ENCODE data around the gene NSFL1C. TPM values are rescaled to one million over a fixed set of nuclear protein-coding genes. Genes with fewer than 3 reads are reported as not detected.

The NSFL1C gene
- polyA plus RNA-seq, 3 donors from 2014 or later = 75.1 to 97.5 (median 78.2) TPM

DNA sequence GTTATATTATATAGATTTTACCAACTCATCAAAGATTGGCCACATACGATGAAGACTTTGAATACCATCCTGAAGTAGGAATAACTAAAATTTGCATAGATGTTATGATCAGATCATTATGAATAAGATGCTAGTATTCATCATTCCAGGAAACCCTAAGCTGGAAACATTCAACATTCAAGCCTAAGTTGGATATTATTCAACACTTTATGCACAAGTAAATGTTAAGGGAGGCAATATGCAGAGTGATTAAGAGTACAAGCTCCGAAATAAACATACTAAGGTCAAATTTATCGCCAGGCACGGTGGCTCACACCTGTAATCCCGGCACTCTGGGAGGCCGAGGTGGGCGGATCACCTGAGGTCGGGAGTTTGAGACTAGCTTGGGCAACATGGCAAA lies 30.4 kb downstream of the NSFL1C start:
- no peak for DNase-seq
- H3K4me1 Mint-ChIP-seq = peaks cover 19 to 24% of the 10 kb centered on the region in 2 donors
- no peaks in the 10 kb centered on the region for H3K9me3 Mint-ChIP-seq
- H3K4me3 Mint-ChIP-seq = no peak overlapping the region
- H3K27ac Mint-ChIP-seq = no peak overlapping the region
- H3K27me3 Mint-ChIP-seq (ENCODE audit: low read depth in 3 of 3) = peaks cover 14 to 32% (median 27%) of the 10 kb centered on the region in 3 donors
- H3K36me3 Mint-ChIP-seq = peaks cover 0 to 14% (median 8%) of the 10 kb centered on the region in 3 donors

GRCh38 chr20:1435337-1435699 lies 31.3 kb downstream of the NSFL1C start:
- Mint-ChIP-seq H3K36me3 (peaks cover 0 to 7% (median 4%) of the 10 kb centered on the region in 3 donors), H3K27me3 (ENCODE audit: low read depth in 3 of 3) (peaks cover 20 to 35% (median 29%) of the 10 kb centered on the region in 3 donors), H3K4me1 (peaks cover 17 to 21% of the 10 kb centered on the region in 2 donors), H3K9me3 (no peaks in the 10 kb centered on the region), H3K4me3 (peak overlapping the region in 1 of 5 donors; percentile 58), H3K27ac (peak overlapping the region in 1 of 6 donors; percentile 86)
- DNase-seq = no peak

- no peaks in the 10 kb centered on the region for H3K9me3 Mint-ChIP-seq
- DNase-seq = peak; percentile 78 to 82 (median 79)
- H3K4me1 Mint-ChIP-seq = peaks cover 17 to 18% of the 10 kb centered on the region in 2 donors
- H3K27ac Mint-ChIP-seq = peak overlapping the region in 5 of 6 donors; percentile 23 to 86 (median 69)
- H3K27me3 Mint-ChIP-seq (ENCODE audit: low read depth in 3 of 3) = peaks cover 21 to 41% (median 31%) of the 10 kb centered on the region in 3 donors
- peaks cover 0 to 3% (median 0%) of the 10 kb centered on the region in 3 donors for H3K36me3 Mint-ChIP-seq
- H3K4me3 Mint-ChIP-seq = peak overlapping the region in 4 of 5 donors; percentile 28 to 58 (median 45)
Observed at GRCh38 chr20:1434571-1435336, 31.9 kb downstream of the NSFL1C start.

DNA sequence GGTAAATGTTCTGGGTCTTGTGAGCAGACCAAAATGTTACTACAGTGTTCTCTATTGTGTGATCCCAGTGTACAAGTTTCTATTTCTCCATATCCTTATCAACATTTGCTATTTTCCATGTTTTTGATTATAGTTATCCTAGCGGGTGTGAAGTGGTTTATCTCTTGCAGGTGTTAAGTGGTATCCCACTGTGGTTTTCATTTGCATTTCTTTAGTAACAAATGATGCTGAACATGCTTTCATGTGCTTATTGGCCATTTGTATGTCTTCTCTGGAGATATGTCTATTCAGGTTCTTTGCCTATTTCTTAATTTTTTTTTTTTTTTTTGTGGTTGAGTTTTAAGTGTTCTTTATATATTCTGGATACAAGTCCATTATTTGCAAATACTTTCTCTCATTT lies 35.5 kb downstream of the NSFL1C start:
- H3K36me3 Mint-ChIP-seq = no peaks in the 10 kb centered on the region
- no peaks in the 10 kb centered on the region for H3K9me3 Mint-ChIP-seq
- peaks cover 13 to 18% of the 10 kb centered on the region in 2 donors for H3K4me1 Mint-ChIP-seq

GRCh38 chr20:1430004-1430451 lies 36.6 kb downstream of the NSFL1C start:
- no peak for DNase-seq
- no peak overlapping the region for H3K4me3 Mint-ChIP-seq
- H3K27me3 Mint-ChIP-seq (ENCODE audit: low read depth in 3 of 3) = peaks cover 26 to 54% (median 37%) of the 10 kb centered on the region in 3 donors
- peaks cover 10 to 14% of the 10 kb centered on the region in 2 donors for H3K4me1 Mint-ChIP-seq
- H3K36me3 Mint-ChIP-seq = no peaks in the 10 kb centered on the region
- H3K9me3 Mint-ChIP-seq = no peaks in the 10 kb centered on the region
- H3K27ac Mint-ChIP-seq = no peak overlapping the region

More for the DNA sequence above, 35.5 kb downstream of the NSFL1C start:
- no peak overlapping the region for H3K27ac Mint-ChIP-seq
- DNase-seq = no peak
- H3K4me3 Mint-ChIP-seq = no peak overlapping the region
- H3K27me3 Mint-ChIP-seq (ENCODE audit: low read depth in 3 of 3) = peaks cover 29 to 54% (median 36%) of the 10 kb centered on the region in 3 donors

DNA sequence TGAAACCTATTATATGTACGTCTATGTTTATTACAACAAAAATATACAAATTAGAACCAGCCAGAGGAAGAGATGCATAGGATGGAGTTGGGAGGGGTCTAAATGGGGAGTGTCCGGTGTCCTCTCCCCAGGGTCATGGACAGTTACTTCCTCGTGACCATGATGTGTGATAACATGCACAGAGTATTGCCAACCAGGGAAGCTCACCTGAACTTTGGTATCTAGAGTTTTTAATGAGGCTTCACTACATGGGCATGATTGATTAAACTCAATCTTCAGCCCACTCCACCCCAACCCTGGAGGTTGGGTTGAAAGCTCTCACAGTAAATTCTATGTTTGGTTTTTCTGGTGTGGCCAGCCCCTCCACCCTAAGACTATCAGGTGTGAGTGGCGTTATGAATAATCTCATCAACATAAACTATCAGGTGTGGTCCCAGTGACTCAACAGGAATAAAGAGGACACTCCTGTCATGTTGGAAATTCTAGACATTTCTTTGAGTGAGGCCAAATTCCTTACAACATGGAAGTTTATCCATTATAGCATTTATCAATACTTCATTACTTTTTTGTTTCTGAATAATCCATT lies 37.4 kb downstream of the NSFL1C start:
- H3K4me1 Mint-ChIP-seq = peaks cover 3 to 6% of the 10 kb centered on the region in 2 donors
- H3K4me3 Mint-ChIP-seq = no peak overlapping the region
- no peaks in the 10 kb centered on the region for H3K9me3 Mint-ChIP-seq
- peaks cover 29 to 55% (median 37%) of the 10 kb centered on the region in 3 donors for H3K27me3 Mint-ChIP-seq (ENCODE audit: low read depth in 3 of 3)
- H3K36me3 Mint-ChIP-seq = no peaks in the 10 kb centered on the region
- DNase-seq = no peak
- no peak overlapping the region for H3K27ac Mint-ChIP-seq

DNA sequence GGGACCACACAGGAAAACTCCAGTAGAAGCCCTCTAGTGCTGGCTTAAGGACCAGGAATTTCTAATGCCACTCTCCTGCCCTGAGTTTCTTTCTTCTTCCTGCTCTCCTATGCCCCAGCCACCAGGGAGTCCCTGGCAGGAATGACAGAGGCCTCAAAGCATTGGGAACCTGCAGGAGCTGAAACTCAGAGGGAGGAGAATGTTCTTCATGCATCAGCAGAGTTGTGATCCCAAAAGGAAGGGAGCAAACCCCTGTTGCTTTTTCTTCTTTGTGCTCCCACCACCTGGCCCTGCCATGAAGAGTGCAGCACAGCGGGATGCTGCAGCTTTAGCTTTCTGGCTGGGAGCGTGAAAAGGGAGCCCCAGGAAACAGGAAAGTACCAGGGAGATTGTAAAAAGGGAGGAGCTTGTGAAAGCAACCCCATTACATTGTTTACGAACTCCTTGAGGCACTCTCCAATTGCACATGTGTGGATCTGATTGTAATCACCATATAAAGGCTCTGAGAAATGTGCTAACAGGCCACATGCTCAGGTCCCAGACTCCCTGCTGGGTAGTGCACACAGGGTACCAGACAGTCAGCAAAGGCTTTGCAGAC lies 39.1 kb downstream of the NSFL1C start:
- DNase-seq = no peak
- Mint-ChIP-seq H3K27me3 (ENCODE audit: low read depth in 3 of 3) (peaks cover 29 to 52% (median 35%) of the 10 kb centered on the region in 3 donors), H3K9me3 (no peaks in the 10 kb centered on the region), H3K4me3 (no peak overlapping the region), H3K27ac (no peak overlapping the region), H3K4me1 (no peaks in the 10 kb centered on the region), H3K36me3 (no peaks in the 10 kb centered on the region)

GRCh38 chr20:1426231-1426849 lies 40.3 kb downstream of the NSFL1C start:
- H3K9me3 Mint-ChIP-seq = peaks cover 0 to 8% (median 2%) of the 10 kb centered on the region in 6 donors
- H3K4me3 Mint-ChIP-seq = no peak overlapping the region
- no peak overlapping the region for H3K27ac Mint-ChIP-seq
- DNase-seq = no peak
- peaks cover 23 to 47% (median 33%) of the 10 kb centered on the region in 3 donors for H3K27me3 Mint-ChIP-seq (ENCODE audit: low read depth in 3 of 3)
- H3K36me3 Mint-ChIP-seq = peaks cover 0 to 4% (median 0%) of the 10 kb centered on the region in 3 donors
- H3K4me1 Mint-ChIP-seq = no peaks in the 10 kb centered on the region

- no peaks in the 10 kb centered on the region for H3K4me1 Mint-ChIP-seq
- no peak overlapping the region for H3K4me3 Mint-ChIP-seq
- H3K36me3 Mint-ChIP-seq = peaks cover 0 to 4% (median 0%) of the 10 kb centered on the region in 3 donors
- no peak overlapping the region for H3K27ac Mint-ChIP-seq
- H3K9me3 Mint-ChIP-seq = peaks cover 4 to 28% (median 14%) of the 10 kb centered on the region in 6 donors
- DNase-seq = no peak
- peaks cover 15 to 51% (median 27%) of the 10 kb centered on the region in 3 donors for H3K27me3 Mint-ChIP-seq (ENCODE audit: low read depth in 3 of 3)
Observed at GRCh38 chr20:1424336-1424735, 42.3 kb downstream of the NSFL1C start.

GRCh38 chr20:1423625-1424106 lies 43.0 kb downstream of the NSFL1C start:
- DNase-seq = no peak
- Mint-ChIP-seq H3K4me1 (no peaks in the 10 kb centered on the region), H3K27ac (no peak overlapping the region), H3K27me3 (ENCODE audit: low read depth in 3 of 3) (peaks cover 15 to 51% (median 27%) of the 10 kb centered on the region in 3 donors), H3K36me3 (peaks cover 0 to 9% (median 4%) of the 10 kb centered on the region in 3 donors), H3K9me3 (peaks cover 4 to 34% (median 20%) of the 10 kb centered on the region in 6 donors), H3K4me3 (no peak overlapping the region)

- no peak for DNase-seq
- Mint-ChIP-seq H3K36me3 (peaks cover 0 to 9% (median 4%) of the 10 kb centered on the region in 3 donors), H3K9me3 (peaks cover 4 to 36% (median 20%) of the 10 kb centered on the region in 6 donors), H3K4me1 (no peaks in the 10 kb centered on the region), H3K27ac (no peak overlapping the region), H3K27me3 (ENCODE audit: low read depth in 3 of 3) (peaks cover 17 to 47% (median 32%) of the 10 kb centered on the region in 3 donors), H3K4me3 (no peak overlapping the region)
Observed at GRCh38 chr20:1423206-1423605, 43.4 kb downstream of the NSFL1C start.

- H3K36me3 Mint-ChIP-seq = peaks cover 0 to 9% (median 4%) of the 10 kb centered on the region in 3 donors
- DNase-seq = no peak
- no peak overlapping the region for H3K27ac Mint-ChIP-seq
- H3K9me3 Mint-ChIP-seq = peaks cover 4 to 36% (median 20%) of the 10 kb centered on the region in 6 donors
- no peak overlapping the region for H3K4me3 Mint-ChIP-seq
- H3K4me1 Mint-ChIP-seq = no peaks in the 10 kb centered on the region
- peaks cover 15 to 46% (median 30%) of the 10 kb centered on the region in 3 donors for H3K27me3 Mint-ChIP-seq (ENCODE audit: low read depth in 3 of 3)
Observed at GRCh38 chr20:1422753-1423152, 43.9 kb downstream of the NSFL1C start.

DNA sequence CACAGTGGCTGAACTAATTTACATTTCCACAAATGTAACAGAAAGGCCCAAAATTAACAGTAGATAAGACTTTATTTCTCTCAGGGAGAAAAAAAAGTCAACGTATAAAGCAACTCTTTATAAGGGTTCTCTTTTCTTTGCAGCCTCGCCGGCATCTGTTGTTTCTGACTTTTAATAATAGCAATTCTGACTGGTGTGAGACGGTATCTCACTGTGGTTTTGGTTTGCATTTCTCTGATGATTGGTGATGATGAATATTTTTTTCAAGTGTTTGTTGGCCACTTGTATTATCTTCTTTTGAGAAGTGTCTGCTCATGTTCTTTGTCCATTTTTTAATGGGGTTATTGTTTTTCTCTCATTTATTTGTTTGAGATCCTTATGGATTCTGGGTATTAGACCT lies 46.6 kb downstream of the NSFL1C start:
- Mint-ChIP-seq H3K9me3 (peaks cover 4 to 36% (median 20%) of the 10 kb centered on the region in 6 donors), H3K36me3 (peaks cover 0 to 9% (median 4%) of the 10 kb centered on the region in 3 donors), H3K4me1 (no peaks in the 10 kb centered on the region), H3K4me3 (no peak overlapping the region), H3K27me3 (ENCODE audit: low read depth in 3 of 3) (peaks cover 17 to 38% (median 22%) of the 10 kb centered on the region in 3 donors), H3K27ac (no peak overlapping the region)
- no peak for DNase-seq
